ENCODE results near the gene DDX25. TPM values are rescaled to one million over a fixed set of nuclear protein-coding genes. Genes with fewer than 3 reads are reported as not detected.

Gene DDX25
- total and polyA plus RNA-seq, 2 of the 8 experiments (the other 6 are each of a cell fraction or from before 2014, with no cell fraction given): 17.6 to 17.9 TPM

GRCh38 chr11:125916683-125917347, 12.5 kb downstream of the DDX25 start:
- Histone ChIP-seq H3K4ac (replicated peaks; ENCODE audit: insufficient read length, low read depth, low read length) (no peak overlapping the region), H3K9me3 (ENCODE audit: insufficient read depth in 2 of 2, low read depth in 1 of 2, low read length in 1 of 2) (no peaks in the 10 kb centered on the region), H3K79me2 (ENCODE audit: control insufficient read depth in 1 of 2, insufficient read depth in 2 of 2, low read length in 2 of 2) (no peaks in the 10 kb centered on the region), H3K23me2 (ENCODE audit: low read depth, low read length) (no peaks in the 10 kb centered on the region), H3K4me1 (replicated peaks in 1 of 4; ENCODE audit: control insufficient read depth in 3 of 4, insufficient read depth in 4 of 4, low read length in 3 of 4) (no peaks in the 10 kb centered on the region), H3K4me2 (ENCODE audit: insufficient read depth in 1 of 2, low read depth in 2 of 2, low read length in 2 of 2) (no peak overlapping the region), H3K27ac (ENCODE audit: low read depth, low read length) (no peak overlapping the region), H3K18ac (ENCODE audit: extremely low read depth, low read length) (no peak overlapping the region), H4K8ac (ENCODE audit: extremely low read depth, insufficient read depth, low read length) (no peak overlapping the region), H3K79me1 (ENCODE audit: low read depth, low read length) (no peaks in the 10 kb centered on the region), H2AFZ (ENCODE audit: low read length) (no peak overlapping the region), H3K14ac (ENCODE audit: insufficient read length) (no peak overlapping the region), H3K56ac (replicated peaks; ENCODE audit: insufficient read length, low read depth, low read length) (no peak overlapping the region), H3K23ac (ENCODE audit: insufficient read length) (no peak overlapping the region), H2BK120ac (replicated peaks; ENCODE audit: low read depth, low read length) (no peak overlapping the region), H2BK12ac (ENCODE audit: low read depth, low read length) (no peak overlapping the region), H2BK15ac (ENCODE audit: low read length) (no peak overlapping the region), H3K4me3 (ENCODE audit: extremely low read depth in 1 of 4, insufficient read depth in 2 of 4, low read depth in 3 of 4, low read length in 4 of 4) (no peak overlapping the region), H3K9ac (replicated peaks in 1 of 4; ENCODE audit: extremely low read depth in 1 of 4, low read depth in 3 of 4, low read length in 3 of 4) (no peak overlapping the region), H4K20me1 (replicated peaks in 1 of 2; ENCODE audit: control insufficient read depth in 1 of 2, insufficient read depth in 2 of 2, low read length in 2 of 2) (no peaks in the 10 kb centered on the region), H2AK5ac (ENCODE audit: low read depth, low read length) (no peak overlapping the region), H4K91ac (replicated peaks; ENCODE audit: insufficient read length, low read length) (no peak overlapping the region), H4K5ac (ENCODE audit: insufficient read length, low read depth, low read length) (no peak overlapping the region), H2BK20ac (ENCODE audit: low read length) (no peak overlapping the region), H2BK5ac (ENCODE audit: low read depth, low read length) (no peak overlapping the region), H3K36me3 (ENCODE audit: control insufficient read depth in 2 of 4, insufficient read depth in 4 of 4, low read length in 3 of 4) (no peaks in the 10 kb centered on the region; a peak in 1 of 8 replicates), H3K27me3 (replicated peaks in 1 of 4; ENCODE audit: control insufficient read depth in 3 of 4, extremely low read depth in 1 of 4, insufficient read depth in 3 of 4, low read length in 3 of 4) (no peaks in the 10 kb centered on the region; a peak in 2 of 7 replicates)
- ChIA-PET CTCF (ENCODE audit: partially characterized antibody) (interaction anchor here (0.6 to 4.1 kb wide), 16 partner anchors 11 to 482 kb away, joined by 3 to 29 read pairs (median 5); partner anchors contain the start of gene CDON), POLR2A (ENCODE audit: partially characterized antibody) (interaction anchor here (1.0 to 1.1 kb wide), 2 partner anchors 20 to 277 kb away, joined by 3 read pairs; no protein-coding TSS in a partner anchor)
- DNase-seq (ENCODE audit: low read depth in 1 of 2, low spot score in 2 of 2) (no peak), FAIRE-seq (no peak)
- WGBS, 2 experiments (ENCODE audit: extremely low coverage in 1 of 2, insufficient coverage in 1 of 2, insufficient read length in 1 of 2, insufficient replicate concordance in 2 of 2, low coverage in 1 of 2, low lambda C conversion rate in 2 of 2, missing lambda C conversion rate in 1 of 2): 91% methylated on average over 12 of the region's 12 CpGs; no CpG with 5 or more reads in 1 of the 2 experiments
- TF ChIP-seq JUN (IDR thresholded peaks at IDR 0.05; ENCODE audit: low read depth, low read length): no peak
